ENCODE results near the gene SCN3A.
A peak's percentile ranks its signal among the peaks of the same experiment; 100 is the strongest.

DNA sequence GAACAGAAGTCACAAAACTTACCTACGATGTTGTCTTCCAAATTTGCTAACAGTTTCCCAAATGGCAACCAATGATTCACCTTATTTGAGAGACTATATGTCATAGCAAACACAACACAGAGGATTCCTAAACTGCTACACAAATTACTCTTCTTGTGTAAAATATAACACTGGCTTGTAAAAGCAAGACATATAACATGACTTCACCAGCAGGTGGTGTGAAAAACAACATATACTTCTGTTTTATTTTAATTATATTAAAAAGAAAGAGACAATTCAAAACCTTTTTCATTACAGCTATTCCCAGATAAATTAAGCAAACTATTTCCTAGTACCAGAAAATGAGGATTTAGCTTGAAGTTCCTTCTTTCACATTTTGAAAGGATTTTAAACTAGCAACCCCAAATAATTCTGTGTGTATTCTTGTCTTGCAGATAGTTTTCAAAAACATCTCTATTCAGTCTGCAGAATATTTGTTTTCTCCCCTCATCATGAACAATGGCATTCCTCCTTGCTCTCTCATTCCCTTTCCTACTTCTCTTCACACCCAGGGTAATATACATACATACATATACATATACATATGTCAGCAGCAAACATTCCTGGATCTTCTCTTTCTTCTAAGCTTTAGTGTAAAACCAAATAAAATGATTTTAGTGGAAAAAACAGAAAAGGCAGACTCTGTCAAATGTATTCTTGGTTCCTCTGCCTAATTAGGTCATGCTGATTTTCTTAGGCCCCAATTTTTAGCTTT, 62.1 kb downstream of the SCN3A start:
- TF ChIP-seq, protein P1, sequence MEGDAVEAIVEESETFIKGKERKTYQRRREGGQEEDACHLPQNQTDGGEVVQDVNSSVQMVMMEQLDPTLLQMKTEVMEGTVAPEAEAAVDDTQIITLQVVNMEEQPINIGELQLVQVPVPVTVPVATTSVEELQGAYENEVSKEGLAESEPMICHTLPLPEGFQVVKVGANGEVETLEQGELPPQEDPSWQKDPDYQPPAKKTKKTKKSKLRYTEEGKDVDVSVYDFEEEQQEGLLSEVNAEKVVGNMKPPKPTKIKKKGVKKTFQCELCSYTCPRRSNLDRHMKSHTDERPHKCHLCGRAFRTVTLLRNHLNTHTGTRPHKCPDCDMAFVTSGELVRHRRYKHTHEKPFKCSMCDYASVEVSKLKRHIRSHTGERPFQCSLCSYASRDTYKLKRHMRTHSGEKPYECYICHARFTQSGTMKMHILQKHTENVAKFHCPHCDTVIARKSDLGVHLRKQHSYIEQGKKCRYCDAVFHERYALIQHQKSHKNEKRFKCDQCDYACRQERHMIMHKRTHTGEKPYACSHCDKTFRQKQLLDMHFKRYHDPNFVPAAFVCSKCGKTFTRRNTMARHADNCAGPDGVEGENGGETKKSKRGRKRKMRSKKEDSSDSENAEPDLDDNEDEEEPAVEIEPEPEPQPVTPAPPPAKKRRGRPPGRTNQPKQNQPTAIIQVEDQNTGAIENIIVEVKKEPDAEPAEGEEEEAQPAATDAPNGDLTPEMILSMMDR (IDR thresholded peaks at IDR 0.05) = peak; percentile 28
- TF ChIP-seq EZH2 (IDR thresholded peaks at IDR 0.05; ENCODE audit: borderline replicate concordance, insufficient read depth, low read depth, low read length, poor library complexity, severe bottlenecking) = no peak
